ENCODE measurements around the gene FHAD1.

DNA sequence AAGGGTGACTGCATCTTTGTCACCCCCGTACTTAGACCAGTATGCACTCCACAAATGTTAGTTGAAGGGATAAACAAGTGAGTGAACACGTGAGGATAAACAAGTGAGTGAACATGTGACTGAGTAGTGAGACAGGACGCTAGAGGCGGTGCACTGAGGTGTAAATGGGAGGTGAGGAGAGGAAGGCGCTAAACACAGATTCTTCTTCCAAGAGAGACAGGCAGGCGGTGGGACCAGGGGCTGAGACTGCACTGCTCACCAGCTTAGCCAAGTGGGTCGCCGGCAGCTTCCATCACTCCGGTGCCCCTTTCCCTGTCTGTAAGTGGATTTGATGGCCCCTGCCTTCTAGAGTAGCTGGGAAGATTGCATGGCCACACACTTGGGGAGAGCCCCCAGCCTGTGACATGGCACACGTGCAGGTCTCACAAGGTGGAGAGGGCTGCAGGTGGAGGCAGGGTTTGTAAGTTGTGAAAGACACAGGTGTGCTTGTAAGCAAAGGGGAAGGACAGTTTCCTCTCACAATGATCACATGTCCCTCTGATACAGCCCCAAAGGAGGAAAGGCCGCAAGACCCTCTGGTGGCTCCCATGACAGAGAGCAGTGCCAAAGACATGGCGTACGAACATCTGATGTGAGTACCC lies 115.2 kb downstream of the FHAD1 start:
- TF ChIP-seq, protein P1, sequence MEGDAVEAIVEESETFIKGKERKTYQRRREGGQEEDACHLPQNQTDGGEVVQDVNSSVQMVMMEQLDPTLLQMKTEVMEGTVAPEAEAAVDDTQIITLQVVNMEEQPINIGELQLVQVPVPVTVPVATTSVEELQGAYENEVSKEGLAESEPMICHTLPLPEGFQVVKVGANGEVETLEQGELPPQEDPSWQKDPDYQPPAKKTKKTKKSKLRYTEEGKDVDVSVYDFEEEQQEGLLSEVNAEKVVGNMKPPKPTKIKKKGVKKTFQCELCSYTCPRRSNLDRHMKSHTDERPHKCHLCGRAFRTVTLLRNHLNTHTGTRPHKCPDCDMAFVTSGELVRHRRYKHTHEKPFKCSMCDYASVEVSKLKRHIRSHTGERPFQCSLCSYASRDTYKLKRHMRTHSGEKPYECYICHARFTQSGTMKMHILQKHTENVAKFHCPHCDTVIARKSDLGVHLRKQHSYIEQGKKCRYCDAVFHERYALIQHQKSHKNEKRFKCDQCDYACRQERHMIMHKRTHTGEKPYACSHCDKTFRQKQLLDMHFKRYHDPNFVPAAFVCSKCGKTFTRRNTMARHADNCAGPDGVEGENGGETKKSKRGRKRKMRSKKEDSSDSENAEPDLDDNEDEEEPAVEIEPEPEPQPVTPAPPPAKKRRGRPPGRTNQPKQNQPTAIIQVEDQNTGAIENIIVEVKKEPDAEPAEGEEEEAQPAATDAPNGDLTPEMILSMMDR (IDR thresholded peaks at IDR 0.05): no peak
- TF ChIP-seq EZH2 (IDR thresholded peaks at IDR 0.05; ENCODE audit: borderline replicate concordance, insufficient read depth, low read depth, low read length, poor library complexity, severe bottlenecking): no peak
